Measurements from ENCODE around the gene ZNF311. TPM values are rescaled to one million over a fixed set of nuclear protein-coding genes. Genes with fewer than 3 reads are reported as not detected.

ZNF311 gene
- total and polyA plus RNA-seq, 9 of the 15 experiments (the other 6 are each of a cell fraction or from before 2014, with no cell fraction given), result 5.1 to 10.0 (median 7.5) TPM

DNA sequence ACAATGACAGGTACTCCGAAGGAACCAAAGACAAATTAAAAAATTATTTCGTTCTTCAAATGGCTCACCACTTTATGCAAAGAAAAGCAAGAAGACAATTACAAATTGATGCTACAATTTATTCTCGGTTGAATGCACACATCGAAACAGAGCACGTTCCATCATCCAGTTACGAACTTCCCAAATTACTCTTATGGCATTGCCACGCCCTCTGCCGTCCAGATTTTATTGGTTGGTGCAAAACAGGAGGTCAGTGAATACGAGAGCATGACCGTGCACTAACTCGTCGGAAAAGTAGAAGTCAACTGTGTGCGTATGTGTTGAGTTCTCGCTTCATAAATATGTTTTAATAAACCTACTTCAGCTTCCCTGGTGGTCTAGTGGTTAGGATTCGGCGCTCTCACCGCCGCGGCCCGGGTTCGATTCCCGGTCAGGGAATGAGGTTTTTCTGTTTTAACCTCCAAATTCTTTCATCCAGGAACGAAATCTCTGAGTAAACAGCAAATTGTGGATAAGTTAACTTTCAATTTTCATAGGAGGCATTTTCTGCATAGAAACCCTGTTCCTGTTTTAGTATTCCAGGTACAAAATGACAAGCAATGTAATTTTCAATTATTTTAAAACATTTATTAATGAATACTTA, 23.2 kb downstream of the ZNF311 start (continued):
- TF ChIP-seq, protein P1, sequence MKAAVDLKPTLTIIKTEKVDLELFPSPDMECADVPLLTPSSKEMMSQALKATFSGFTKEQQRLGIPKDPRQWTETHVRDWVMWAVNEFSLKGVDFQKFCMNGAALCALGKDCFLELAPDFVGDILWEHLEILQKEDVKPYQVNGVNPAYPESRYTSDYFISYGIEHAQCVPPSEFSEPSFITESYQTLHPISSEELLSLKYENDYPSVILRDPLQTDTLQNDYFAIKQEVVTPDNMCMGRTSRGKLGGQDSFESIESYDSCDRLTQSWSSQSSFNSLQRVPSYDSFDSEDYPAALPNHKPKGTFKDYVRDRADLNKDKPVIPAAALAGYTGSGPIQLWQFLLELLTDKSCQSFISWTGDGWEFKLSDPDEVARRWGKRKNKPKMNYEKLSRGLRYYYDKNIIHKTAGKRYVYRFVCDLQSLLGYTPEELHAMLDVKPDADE (conservative IDR thresholded peaks at IDR 0.05; ENCODE audit: control insufficient read depth, low read depth, low read length), result peak; percentile 95
- no peak for TF ChIP-seq ZNF23 (CRISPR knock-in tag; IDR thresholded peaks at IDR 0.05)
- peak; percentile 85 for TF ChIP-seq C11orf30 (IDR thresholded peaks at IDR 0.05; ENCODE audit: low read depth)
- no peak for TF ChIP-seq ZNF668 (CRISPR knock-in tag; IDR thresholded peaks at IDR 0.05)
- TF ChIP-seq EHMT2 (IDR thresholded peaks at IDR 0.05), result no peak
- TF ChIP-seq, protein P2, sequence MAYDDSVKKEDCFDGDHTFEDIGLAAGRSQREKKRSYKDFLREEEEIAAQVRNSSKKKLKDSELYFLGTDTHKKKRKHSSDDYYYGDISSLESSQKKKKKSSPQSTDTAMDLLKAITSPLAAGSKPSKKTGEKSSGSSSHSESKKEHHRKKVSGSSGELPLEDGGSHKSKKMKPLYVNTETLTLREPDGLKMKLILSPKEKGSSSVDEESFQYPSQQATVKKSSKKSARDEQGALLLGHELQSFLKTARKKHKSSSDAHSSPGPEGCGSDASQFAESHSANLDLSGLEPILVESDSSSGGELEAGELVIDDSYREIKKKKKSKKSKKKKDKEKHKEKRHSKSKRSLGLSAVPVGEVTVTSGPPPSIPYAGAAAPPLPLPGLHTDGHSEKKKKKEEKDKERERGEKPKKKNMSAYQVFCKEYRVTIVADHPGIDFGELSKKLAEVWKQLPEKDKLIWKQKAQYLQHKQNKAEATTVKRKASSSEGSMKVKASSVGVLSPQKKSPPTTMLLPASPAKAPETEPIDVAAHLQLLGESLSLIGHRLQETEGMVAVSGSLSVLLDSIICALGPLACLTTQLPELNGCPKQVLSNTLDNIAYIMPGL (CRISPR knock-in tag; IDR thresholded peaks at IDR 0.05), result peak; percentile 96
- TF ChIP-seq MXI1 (IDR thresholded peaks at IDR 0.05; ENCODE audit: low read depth, low read length), result 0 out of 2 replicates have a peak, but pooled peaks have one; percentile 5
- TF ChIP-seq POLR2AphosphoS5 (IDR thresholded peaks at IDR 0.05; ENCODE audit: control insufficient read depth, insufficient read depth, low read depth, low read length), result no peak
- peak; percentile 6 for TF ChIP-seq HNRNPLL (IDR thresholded peaks at IDR 0.05; ENCODE audit: low read depth, low read length, poor library complexity, severe bottlenecking)
- TF ChIP-seq, protein P3, sequence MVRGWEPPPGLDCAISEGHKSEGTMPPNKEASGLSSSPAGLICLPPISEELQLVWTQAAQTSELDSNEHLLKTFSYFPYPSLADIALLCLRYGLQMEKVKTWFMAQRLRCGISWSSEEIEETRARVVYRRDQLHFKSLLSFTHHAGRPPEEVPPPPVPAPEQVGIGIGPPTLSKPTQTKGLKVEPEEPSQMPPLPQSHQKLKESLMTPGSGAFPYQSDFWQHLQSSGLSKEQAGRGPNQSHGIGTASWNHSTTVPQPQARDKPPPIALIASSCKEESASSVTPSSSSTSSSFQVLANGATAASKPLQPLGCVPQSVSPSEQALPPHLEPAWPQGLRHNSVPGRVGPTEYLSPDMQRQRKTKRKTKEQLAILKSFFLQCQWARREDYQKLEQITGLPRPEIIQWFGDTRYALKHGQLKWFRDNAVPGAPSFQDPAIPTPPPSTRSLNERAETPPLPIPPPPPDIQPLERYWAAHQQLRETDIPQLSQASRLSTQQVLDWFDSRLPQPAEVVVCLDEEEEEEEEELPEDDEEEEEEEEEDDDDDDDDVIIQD (CRISPR knock-in tag; IDR thresholded peaks at IDR 0.05), result no peak
- TF ChIP-seq TEAD2 (tag; IDR thresholded peaks at IDR 0.05), result peak; percentile 24; the same call in 1 of the 2 replicates
- no peak for TF ChIP-seq ZNF124 (CRISPR knock-in tag; IDR thresholded peaks at IDR 0.05)
- peak; percentile 8 to 80 for TF ChIP-seq TEAD1 (CRISPR knock-in tag; IDR thresholded peaks at IDR 0.05)
- TF ChIP-seq, protein P4, sequence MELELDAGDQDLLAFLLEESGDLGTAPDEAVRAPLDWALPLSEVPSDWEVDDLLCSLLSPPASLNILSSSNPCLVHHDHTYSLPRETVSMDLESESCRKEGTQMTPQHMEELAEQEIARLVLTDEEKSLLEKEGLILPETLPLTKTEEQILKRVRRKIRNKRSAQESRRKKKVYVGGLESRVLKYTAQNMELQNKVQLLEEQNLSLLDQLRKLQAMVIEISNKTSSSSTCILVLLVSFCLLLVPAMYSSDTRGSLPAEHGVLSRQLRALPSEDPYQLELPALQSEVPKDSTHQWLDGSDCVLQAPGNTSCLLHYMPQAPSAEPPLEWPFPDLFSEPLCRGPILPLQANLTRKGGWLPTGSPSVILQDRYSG (tag; conservative IDR thresholded peaks at IDR 0.05; ENCODE audit: low read depth), result no peak
- TF ChIP-seq POLR3A (IDR thresholded peaks at IDR 0.05; ENCODE audit: borderline replicate concordance, extremely low read depth, insufficient read depth, insufficient read length), result peak; percentile 98
- no peak for TF ChIP-seq TGIF2 (CRISPR knock-in tag; IDR thresholded peaks at IDR 0.05)
- TF ChIP-seq SRSF1 (IDR thresholded peaks at IDR 0.05; ENCODE audit: low read depth, low read length), result no peak
- TF ChIP-seq HEY1 (CRISPR knock-in tag; IDR thresholded peaks at IDR 0.05; ENCODE audit: borderline replicate concordance), result no peak
- no peak for TF ChIP-seq POLR2AphosphoS2 (IDR thresholded peaks at IDR 0.05; ENCODE audit: low read length)
- TF ChIP-seq TBL1XR1 (IDR thresholded peaks at IDR 0.05; ENCODE audit: low read length in 2 of 2), result peak in 1 of 2 experiments; percentile 98; a peak in 3 of 4 replicates
- no peak for TF ChIP-seq NONO (IDR thresholded peaks at IDR 0.05; ENCODE audit: low read depth in 2 of 2, low read length in 1 of 2)
- peak; percentile 79 for TF ChIP-seq EP300 (IDR thresholded peaks at IDR 0.05; ENCODE audit: low read length)
